Loucy (cell line): Measurements from ENCODE around the gene RAB1A.

Source experiments
- EZH2phosphoT487 ChIP-seq: fragments of 200-600 bp; IDR thresholded peaks from 2 replicates; pipeline ENCODE4 v1.6.1; 2018; ENCODE audit warnings: antibody characterized with exemption, mild to moderate bottlenecking, moderate library complexity, borderline replicate concordance
- TF ChIP-seq, protein P1 (sequence below): fragments of 200-600 bp; sonication (generic); conservative IDR thresholded peaks from 2 replicates; pipeline ENCODE4 v1.5.1; 2014; ENCODE audit warnings: mild to moderate bottlenecking, antibody characterized with exemption, low read length

- TF ChIP-seq, protein P1, sequence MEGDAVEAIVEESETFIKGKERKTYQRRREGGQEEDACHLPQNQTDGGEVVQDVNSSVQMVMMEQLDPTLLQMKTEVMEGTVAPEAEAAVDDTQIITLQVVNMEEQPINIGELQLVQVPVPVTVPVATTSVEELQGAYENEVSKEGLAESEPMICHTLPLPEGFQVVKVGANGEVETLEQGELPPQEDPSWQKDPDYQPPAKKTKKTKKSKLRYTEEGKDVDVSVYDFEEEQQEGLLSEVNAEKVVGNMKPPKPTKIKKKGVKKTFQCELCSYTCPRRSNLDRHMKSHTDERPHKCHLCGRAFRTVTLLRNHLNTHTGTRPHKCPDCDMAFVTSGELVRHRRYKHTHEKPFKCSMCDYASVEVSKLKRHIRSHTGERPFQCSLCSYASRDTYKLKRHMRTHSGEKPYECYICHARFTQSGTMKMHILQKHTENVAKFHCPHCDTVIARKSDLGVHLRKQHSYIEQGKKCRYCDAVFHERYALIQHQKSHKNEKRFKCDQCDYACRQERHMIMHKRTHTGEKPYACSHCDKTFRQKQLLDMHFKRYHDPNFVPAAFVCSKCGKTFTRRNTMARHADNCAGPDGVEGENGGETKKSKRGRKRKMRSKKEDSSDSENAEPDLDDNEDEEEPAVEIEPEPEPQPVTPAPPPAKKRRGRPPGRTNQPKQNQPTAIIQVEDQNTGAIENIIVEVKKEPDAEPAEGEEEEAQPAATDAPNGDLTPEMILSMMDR: no peak
- TF ChIP-seq EZH2phosphoT487: no peak
Measured at GRCh38 chr2:65053199-65053598, 76.7 kb downstream of the RAB1A start.
